ENCODE data around the gene SLC6A17. TPM values are rescaled to one million over a fixed set of nuclear protein-coding genes. Genes with fewer than 3 reads are reported as not detected.

SLC6A17 gene
- total RNA-seq, 1 donor from 2014 or later, result 0.14 TPM

DNA sequence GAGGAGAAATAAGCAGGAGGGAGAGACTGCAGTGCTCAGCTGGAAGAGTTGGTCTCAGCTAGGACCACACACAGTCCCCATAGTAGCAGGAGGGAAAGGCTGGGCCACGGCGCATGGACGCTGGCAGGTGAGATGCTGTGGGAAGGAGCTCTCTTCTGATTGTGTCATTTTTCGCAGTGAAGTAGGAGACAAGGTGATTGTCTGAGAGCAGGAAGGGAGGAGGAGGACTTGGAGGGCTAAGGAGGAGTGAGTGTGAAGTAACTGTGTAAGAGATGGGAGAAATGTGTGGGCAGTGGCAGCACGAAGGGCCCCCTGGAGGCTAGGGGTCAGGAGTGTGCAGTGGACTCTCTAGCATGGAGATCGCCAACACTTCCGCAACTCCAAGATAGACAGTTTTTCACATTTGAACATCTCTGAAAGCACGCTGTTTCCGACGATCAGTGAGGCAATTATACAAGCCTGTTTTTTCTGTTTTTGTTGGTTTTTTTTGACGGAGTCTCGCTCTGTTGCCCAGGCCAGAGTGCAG lies 33.4 kb downstream of the SLC6A17 start:
- Mint-ChIP-seq H3K9me3 (no peaks in the 10 kb centered on the region), H3K4me3 (no peak overlapping the region), H3K27ac (ENCODE audit: unreplicated experiment) (no peak overlapping the region), H3K27me3 (ENCODE audit: low read depth) (peaks cover 20% of the 10 kb centered on the region), H3K4me1 (peaks cover 10% of the 10 kb centered on the region), H3K36me3 (ENCODE audit: low read depth) (no peaks in the 10 kb centered on the region)
- TF ChIP-seq, protein P1, sequence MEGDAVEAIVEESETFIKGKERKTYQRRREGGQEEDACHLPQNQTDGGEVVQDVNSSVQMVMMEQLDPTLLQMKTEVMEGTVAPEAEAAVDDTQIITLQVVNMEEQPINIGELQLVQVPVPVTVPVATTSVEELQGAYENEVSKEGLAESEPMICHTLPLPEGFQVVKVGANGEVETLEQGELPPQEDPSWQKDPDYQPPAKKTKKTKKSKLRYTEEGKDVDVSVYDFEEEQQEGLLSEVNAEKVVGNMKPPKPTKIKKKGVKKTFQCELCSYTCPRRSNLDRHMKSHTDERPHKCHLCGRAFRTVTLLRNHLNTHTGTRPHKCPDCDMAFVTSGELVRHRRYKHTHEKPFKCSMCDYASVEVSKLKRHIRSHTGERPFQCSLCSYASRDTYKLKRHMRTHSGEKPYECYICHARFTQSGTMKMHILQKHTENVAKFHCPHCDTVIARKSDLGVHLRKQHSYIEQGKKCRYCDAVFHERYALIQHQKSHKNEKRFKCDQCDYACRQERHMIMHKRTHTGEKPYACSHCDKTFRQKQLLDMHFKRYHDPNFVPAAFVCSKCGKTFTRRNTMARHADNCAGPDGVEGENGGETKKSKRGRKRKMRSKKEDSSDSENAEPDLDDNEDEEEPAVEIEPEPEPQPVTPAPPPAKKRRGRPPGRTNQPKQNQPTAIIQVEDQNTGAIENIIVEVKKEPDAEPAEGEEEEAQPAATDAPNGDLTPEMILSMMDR (conservative IDR thresholded peaks at IDR 0.05), result no peak
- no peak for DNase-seq (ENCODE audit: low read depth, low spot score)

DNA sequence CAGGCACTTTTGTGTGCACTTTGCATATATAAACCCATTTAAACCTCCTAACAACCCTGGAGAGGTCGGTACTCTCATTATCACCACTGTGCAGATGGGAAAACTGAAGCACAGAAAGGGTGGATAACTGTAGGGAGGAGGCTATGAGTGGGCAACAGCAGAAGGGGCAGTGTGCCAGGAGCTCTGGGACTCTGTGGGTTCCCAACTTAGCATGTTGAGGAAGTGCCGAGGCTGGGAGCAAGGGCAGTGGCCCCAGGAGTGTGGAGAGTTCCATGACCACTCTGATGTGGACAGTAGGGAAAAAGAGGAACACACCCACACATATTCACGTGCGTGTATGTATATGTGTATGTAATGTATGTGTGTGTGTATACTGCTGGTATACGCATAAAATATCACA lies 34.2 kb downstream of the SLC6A17 start:
- no peak for DNase-seq (ENCODE audit: low read depth, low spot score)
- peaks cover 26% of the 10 kb centered on the region for H3K27me3 Mint-ChIP-seq (ENCODE audit: low read depth)
- no peaks in the 10 kb centered on the region for H3K9me3 Mint-ChIP-seq
- H3K4me1 Mint-ChIP-seq, result peaks cover 15% of the 10 kb centered on the region
- H3K4me3 Mint-ChIP-seq, result no peak overlapping the region
- TF ChIP-seq, protein P1 (conservative IDR thresholded peaks at IDR 0.05), result no peak
- H3K27ac Mint-ChIP-seq (ENCODE audit: unreplicated experiment), result no peak overlapping the region
- H3K36me3 Mint-ChIP-seq (ENCODE audit: low read depth), result no peaks in the 10 kb centered on the region

DNA sequence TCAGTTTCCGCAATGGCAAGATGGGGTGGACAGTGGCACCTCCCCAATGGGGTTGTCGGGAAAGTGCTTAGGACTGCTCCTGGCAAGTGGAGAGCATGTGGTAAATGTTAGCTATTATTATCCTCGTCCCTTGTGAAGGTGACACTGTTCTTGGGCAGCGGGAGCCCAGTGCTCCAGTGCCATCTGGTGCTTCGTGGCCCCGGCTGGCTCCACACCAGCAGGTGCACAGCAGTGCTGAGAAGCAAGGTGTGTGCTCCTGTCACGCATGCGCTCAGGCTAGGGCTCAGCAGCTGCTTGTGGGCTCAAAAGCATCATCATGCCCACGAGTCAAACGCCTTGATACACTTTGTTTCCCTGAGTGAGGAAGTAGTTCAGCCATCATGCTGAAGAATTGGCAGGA lies 34.9 kb downstream of the SLC6A17 start:
- TF ChIP-seq, protein P1 (conservative IDR thresholded peaks at IDR 0.05), result no peak
- no peak for DNase-seq (ENCODE audit: low read depth, low spot score)
- H3K9me3 Mint-ChIP-seq, result no peaks in the 10 kb centered on the region
- no peaks in the 10 kb centered on the region for H3K36me3 Mint-ChIP-seq (ENCODE audit: low read depth)
- H3K4me1 Mint-ChIP-seq, result peaks cover 15% of the 10 kb centered on the region
- H3K27me3 Mint-ChIP-seq (ENCODE audit: low read depth), result peaks cover 26% of the 10 kb centered on the region
- no peak overlapping the region for H3K4me3 Mint-ChIP-seq
- no peak overlapping the region for H3K27ac Mint-ChIP-seq (ENCODE audit: unreplicated experiment)

DNA sequence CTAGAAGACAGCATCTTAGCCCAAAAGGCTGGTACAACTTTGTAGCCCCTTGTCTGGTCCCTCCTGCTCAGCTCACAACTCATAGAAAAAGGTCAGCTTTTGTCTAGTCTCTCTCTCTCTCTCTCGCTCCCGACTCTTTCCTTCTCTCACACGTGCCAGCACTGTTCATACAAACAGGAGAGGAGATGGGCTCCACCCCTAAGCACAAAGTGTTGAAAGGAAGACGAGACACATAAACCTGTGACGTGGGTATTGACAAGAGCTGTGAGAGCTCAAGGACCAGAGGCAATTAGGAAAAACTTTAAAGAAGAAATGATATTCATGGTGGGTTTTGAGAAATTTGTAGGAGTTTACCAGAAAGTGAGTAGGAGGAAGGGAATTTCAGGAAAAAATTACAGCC lies 36.3 kb downstream of the SLC6A17 start:
- no peak for DNase-seq (ENCODE audit: low read depth, low spot score)
- no peaks in the 10 kb centered on the region for H3K9me3 Mint-ChIP-seq
- H3K36me3 Mint-ChIP-seq (ENCODE audit: low read depth), result no peaks in the 10 kb centered on the region
- peaks cover 32% of the 10 kb centered on the region for H3K27me3 Mint-ChIP-seq (ENCODE audit: low read depth)
- peaks cover 15% of the 10 kb centered on the region for H3K4me1 Mint-ChIP-seq
- no peak overlapping the region for H3K4me3 Mint-ChIP-seq
- TF ChIP-seq, protein P1 (conservative IDR thresholded peaks at IDR 0.05), result no peak
- no peak overlapping the region for H3K27ac Mint-ChIP-seq (ENCODE audit: unreplicated experiment)

DNA sequence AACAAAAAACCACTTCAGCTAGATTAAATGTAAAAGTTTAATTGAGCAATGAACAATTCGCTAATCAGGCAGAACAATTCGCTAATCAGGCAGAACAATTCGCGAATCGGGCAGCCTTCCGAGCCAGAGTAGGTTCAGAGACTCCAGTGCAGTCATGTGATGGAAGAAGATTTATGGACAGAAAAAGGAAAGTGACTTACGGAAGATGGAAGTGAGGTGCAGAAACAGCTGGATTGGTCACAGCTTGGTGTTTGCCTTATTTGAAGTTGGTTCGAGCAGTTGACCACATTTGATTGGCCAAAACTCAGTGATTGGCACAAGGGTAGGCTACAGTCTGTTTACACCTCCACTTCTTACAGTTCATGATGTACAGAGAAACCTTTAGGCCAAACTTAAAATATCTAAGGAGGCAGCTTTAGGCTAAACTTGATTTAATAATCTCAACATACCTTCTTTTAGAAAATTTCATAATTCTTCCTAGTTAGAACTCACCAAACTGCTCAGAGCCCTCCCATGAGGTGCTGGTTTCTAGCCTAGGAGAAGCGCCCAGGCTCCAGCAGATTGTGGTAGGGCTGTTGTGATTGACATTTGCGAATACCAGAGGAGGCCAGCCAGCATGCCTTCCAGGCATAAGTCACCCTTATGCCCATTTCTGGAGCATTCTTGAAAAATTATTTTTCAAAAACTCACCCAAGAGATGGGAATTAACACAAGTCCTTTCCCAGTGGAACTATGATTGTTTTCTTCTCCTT lies 37.0 kb downstream of the SLC6A17 start:
- DNase-seq (ENCODE audit: low read depth, low spot score), result no peak
- Mint-ChIP-seq H3K4me3 (no peak overlapping the region), H3K36me3 (ENCODE audit: low read depth) (no peaks in the 10 kb centered on the region), H3K27ac (ENCODE audit: unreplicated experiment) (no peak overlapping the region), H3K4me1 (peaks cover 15% of the 10 kb centered on the region), H3K9me3 (no peaks in the 10 kb centered on the region), H3K27me3 (ENCODE audit: low read depth) (peaks cover 32% of the 10 kb centered on the region)
- TF ChIP-seq, protein P1 (conservative IDR thresholded peaks at IDR 0.05), result no peak

All from neural crest cell (in vitro differentiated cells).